SK-N-MC (cell line): ENCODE results near the gene KRTAP2-2.
"Not testable (repeated sequence)": the region's sequence is repeated elsewhere in the genome, so short reads cannot be mapped to it uniquely, and the experiment has no call there.

Source experiments
- DNase-seq: peaks from one replicate; pipeline ENCODE4 v3.0.0-alpha.2; 2011; ENCODE audit warnings: low read depth, low spot score
- H3K27ac ChIP-seq: fragments of 200-600 bp; sonication (generic); 2 replicates; pipeline ENCODE4 v1.5.1; 2016; ENCODE audit warnings: mixed run types
- H3K36me3 ChIP-seq: fragments of 200-600 bp; sonication (generic); 2 replicates; pipeline ENCODE4 v1.6.1; 2017; ENCODE audit warnings: antibody characterized with exemption, low read length, mixed read lengths; ENCODE audit not compliant: insufficient read depth
- H3K4me3 ChIP-seq: fragments of 200-600 bp; sonication (generic); 2 replicates; pipeline ENCODE4 v1.5.1; 2016
- H3K9ac ChIP-seq: fragments of 200-600 bp; sonication (generic); 2 replicates; pipeline ENCODE4 v1.8.0; 2017; ENCODE audit warnings: mixed run types, mixed read lengths; ENCODE audit not compliant: insufficient read length
- H3K9me3 ChIP-seq: fragments of 200-600 bp; sonication (generic); 2 replicates; pipeline ENCODE4 v1.6.1; 2017; ENCODE audit warnings: low read depth, mild to moderate bottlenecking, antibody characterized with exemption, low read length, moderate library complexity, mixed read lengths
- EZH2 ChIP-seq: fragments of 200-600 bp; sonication (generic); IDR thresholded peaks from one replicate; pipeline ENCODE4 v1.6.1; 2017; ENCODE audit warnings: antibody characterized with exemption
- FOXP2 ChIP-seq: optimal IDR thresholded peaks from 2 replicates; pipeline ENCODE3; 2011; ENCODE audit warnings: mild to moderate bottlenecking, moderate library complexity; ENCODE audit not compliant: insufficient read depth; ENCODE audit errors: extremely low read length, control extremely low read depth
- POLR2AphosphoS5 ChIP-seq: IDR thresholded peaks from 2 replicates; pipeline ENCODE4 v1.6.1; 2012; ENCODE audit warnings: mild to moderate bottlenecking, low read depth, low read length, borderline replicate concordance

The KRTAP2-2 gene

GRCh38 chr17:41064301-41064700 is 9.3 kb upstream of the KRTAP2-2 start:
- Histone ChIP-seq H3K9ac (no peak overlapping the region), H3K27ac (no peak overlapping the region), H3K4me3 (no peak overlapping the region), H3K36me3 (no peaks in the 10 kb centered on the region), H3K9me3 (no peaks in the 10 kb centered on the region)
- TF ChIP-seq FOXP2, result no peak
- TF ChIP-seq POLR2AphosphoS5, result no peak
- TF ChIP-seq EZH2, result no peak
- DNase-seq, result no peak

- no peaks in the 10 kb centered on the region for H3K36me3 ChIP-seq
- DNase-seq, result no peak
- no peak overlapping the region for H3K27ac ChIP-seq
- TF ChIP-seq POLR2AphosphoS5 (no peak), FOXP2 (no peak), EZH2 (no peak)
- H3K4me3 ChIP-seq, result no peak overlapping the region
- no peak overlapping the region for H3K9ac ChIP-seq
- no peaks in the 10 kb centered on the region for H3K9me3 ChIP-seq
These were observed 8.4 kb upstream of the KRTAP2-2 start for GRCh38 chr17:41063449-41063848.

- no peak for DNase-seq
- H3K9me3 ChIP-seq, result no peaks in the 10 kb centered on the region
- no peaks in the 10 kb centered on the region for H3K36me3 ChIP-seq
- no peak overlapping the region for H3K9ac ChIP-seq
- H3K4me3 ChIP-seq, result no peak overlapping the region
- TF ChIP-seq EZH2 (no peak), POLR2AphosphoS5 (no peak), FOXP2 (no peak)
- H3K27ac ChIP-seq, result peak overlapping the region; percentile 56; the same call in 1 of the 2 replicates
These were observed 6.9 kb upstream of the KRTAP2-2 start for GRCh38 chr17:41061964-41062363.

- Histone ChIP-seq H3K9me3 (no peaks in the 10 kb centered on the region), H3K9ac (peak within 1 kb of the TSS; percentile 25), H3K4me3 (no peak within 1 kb of the TSS), H3K36me3 (no peaks in the 10 kb centered on the region), H3K27ac (no peak within 1 kb of the TSS)
- no peak for DNase-seq
- no peak for TF ChIP-seq EZH2
These were observed 5.1 kb upstream of the KRTAP2-2 start, which contains the start of gene KRTAP2-3 for GRCh38 chr17:41060052-41060604. Gene KRTAP2-3, minus strand, starts transcription at chr17:41060114. Its CDS starts 64 bp downstream, at chr17:41060050.

- H3K27ac ChIP-seq, result not testable (repeated sequence)
These were observed 4.4 kb upstream of the KRTAP2-2 start for GRCh38 chr17:41059276-41060051.

GRCh38 chr17:41058741-41059140 is 3.7 kb upstream of the KRTAP2-2 start:
- Histone ChIP-seq H3K27ac (no peak overlapping the region), H3K9ac (no peak overlapping the region)

More at GRCh38 chr17:41059276-41060051, 4.4 kb upstream of the KRTAP2-2 start:
- peak overlapping the region; percentile 25 for H3K9ac ChIP-seq
- not testable (repeated sequence) for DNase-seq, H3K9me3 ChIP-seq, H3K4me3 ChIP-seq, H3K36me3 ChIP-seq

GRCh38 chr17:41057547-41057946 is 2.5 kb upstream of the KRTAP2-2 start:
- Histone ChIP-seq H3K9me3 (peaks cover 3% of the 10 kb centered on the region; the same call in 1 of the 2 replicates), H3K36me3 (no peaks in the 10 kb centered on the region), H3K4me3 (no peak overlapping the region), H3K9ac (no peak overlapping the region), H3K27ac (no peak overlapping the region)
- no peak for DNase-seq
- no peak for TF ChIP-seq POLR2AphosphoS5
- TF ChIP-seq FOXP2, result no peak
- TF ChIP-seq EZH2, result no peak

More at GRCh38 chr17:41058741-41059140, 3.7 kb upstream of the KRTAP2-2 start:
- no peak for DNase-seq
- TF ChIP-seq POLR2AphosphoS5 (no peak), FOXP2 (no peak), EZH2 (no peak)
- Histone ChIP-seq H3K9me3 (no peaks in the 10 kb centered on the region), H3K4me3 (no peak overlapping the region), H3K36me3 (no peaks in the 10 kb centered on the region)

- DNase-seq, H3K9ac ChIP-seq, H3K27ac ChIP-seq, H3K36me3 ChIP-seq, H3K9me3 ChIP-seq, H3K4me3 ChIP-seq: not testable (repeated sequence)
These were observed 474 bp downstream of the KRTAP2-2 start for GRCh38 chr17:41054556-41054955.

GRCh38 chr17:41054025-41054424 is 1.0 kb downstream of the KRTAP2-2 start:
- Histone ChIP-seq H3K36me3 (no peaks in the 10 kb centered on the region), H3K27ac (no peak overlapping the region), H3K9ac (no peak overlapping the region), H3K4me3 (no peak overlapping the region), H3K9me3 (peaks cover 3% of the 10 kb centered on the region; the same call in 1 of the 2 replicates)
- TF ChIP-seq EZH2, result no peak
- no peak for TF ChIP-seq POLR2AphosphoS5
- no peak for TF ChIP-seq FOXP2
- no peak for DNase-seq
